ENCODE data around the gene RFFL. TPM values are rescaled to one million over a fixed set of nuclear protein-coding genes. Genes with fewer than 3 reads are reported as not detected.

The RFFL gene
- total RNA-seq, 4 donors from 2014 or later = 31.7 to 64.0 (median 56.2) TPM

GRCh38 chr17:35068249-35068648 is 4.7 kb upstream of the RFFL start:
- Histone ChIP-seq H3K27me3 (no peaks in the 10 kb centered on the region), H3K4me1 (peaks cover 12 to 18% (median 13%) of the 10 kb centered on the region in 3 donors), H3K27ac (no peak overlapping the region), H3K36me3 (peaks cover 0 to 25% (median 0%) of the 10 kb centered on the region in 3 donors), H3K4me3 (no peak overlapping the region), H3K9me3 (no peaks in the 10 kb centered on the region)
- no peak for TF ChIP-seq CTCF (IDR thresholded peaks at IDR 0.05)
- no peak for TF ChIP-seq POLR2A (IDR thresholded peaks at IDR 0.05)
- intact Hi-C loops (cut with DNase I) = no loop called here
- 90 to 100% methylated on average over 2 of the region's 2 CpGs for WGBS, 2 donors
- no peak for DNase-seq

- Histone ChIP-seq H3K36me3 (peaks cover 0 to 35% (median 0%) of the 10 kb centered on the region in 3 donors), H3K27ac (no peak overlapping the region), H3K4me3 (no peak overlapping the region), H3K27me3 (no peaks in the 10 kb centered on the region), H3K9me3 (no peaks in the 10 kb centered on the region), H3K4me1 (peaks cover 12 to 30% (median 17%) of the 10 kb centered on the region in 3 donors)
- intact Hi-C loops (cut with DNase I) = no loop called here
- WGBS, 2 donors = 90 to 92% methylated on average over 4 of the region's 4 CpGs
- TF ChIP-seq POLR2A (IDR thresholded peaks at IDR 0.05) = no peak
- no peak for TF ChIP-seq CTCF (IDR thresholded peaks at IDR 0.05)
- no peak for DNase-seq
These were observed 2.4 kb upstream of the RFFL start for GRCh38 chr17:35065880-35066279.

- peak overlapping the region; percentile 86 to 92 (median 87) for H3K27ac ChIP-seq
- H3K9me3 ChIP-seq = no peaks in the 10 kb centered on the region
- TF ChIP-seq POLR2A (IDR thresholded peaks at IDR 0.05) (no peak), CTCF (IDR thresholded peaks at IDR 0.05) (no peak)
- H3K4me3 ChIP-seq = no peak overlapping the region
- H3K36me3 ChIP-seq = peaks cover 0 to 38% (median 0%) of the 10 kb centered on the region in 3 donors
- H3K4me1 ChIP-seq = peaks cover 12 to 30% (median 17%) of the 10 kb centered on the region in 3 donors
- DNase-seq = no peak
- 60 to 69% methylated on average over 3 of the region's 3 CpGs for WGBS, 2 donors
- H3K27me3 ChIP-seq = no peaks in the 10 kb centered on the region
- intact Hi-C loops (cut with DNase I) = no loop called here
These were observed 1.2 kb upstream of the RFFL start for GRCh38 chr17:35064516-35065215.

- H3K27me3 ChIP-seq = no peaks in the 10 kb centered on the region
- H3K4me1 ChIP-seq = peaks cover 12 to 44% (median 23%) of the 10 kb centered on the region in 3 donors
- H3K4me3 ChIP-seq = no peak overlapping the region
- no peaks in the 10 kb centered on the region for H3K9me3 ChIP-seq
- 90 to 94% methylated on average over 3 of the region's 3 CpGs for WGBS, 2 donors
- TF ChIP-seq CTCF (IDR thresholded peaks at IDR 0.05) = no peak
- no peak for TF ChIP-seq POLR2A (IDR thresholded peaks at IDR 0.05)
- peak overlapping the region in 2 of 4 donors; percentile 88 to 92 for H3K27ac ChIP-seq
- intact Hi-C loops (cut with DNase I) = no loop called here
- no peak for DNase-seq
- peaks cover 0 to 29% (median 0%) of the 10 kb centered on the region in 3 donors for H3K36me3 ChIP-seq
These were observed 1.2 kb downstream of the RFFL start for GRCh38 chr17:35062308-35062707.

GRCh38 chr17:35057332-35057915 is 6.1 kb downstream of the RFFL start:
- H3K4me1 ChIP-seq = peaks cover 0 to 36% (median 11%) of the 10 kb centered on the region in 3 donors
- H3K36me3 ChIP-seq = peaks cover 0 to 34% (median 0%) of the 10 kb centered on the region in 3 donors
- no peaks in the 10 kb centered on the region for H3K9me3 ChIP-seq
- TF ChIP-seq POLR2A (IDR thresholded peaks at IDR 0.05) (no peak), CTCF (IDR thresholded peaks at IDR 0.05) (no peak)
- DNase-seq = no peak
- 64 to 93% methylated on average over 1 of the region's 1 CpG for WGBS, 2 donors
- H3K4me3 ChIP-seq = no peak overlapping the region
- H3K27me3 ChIP-seq = no peaks in the 10 kb centered on the region
- peak overlapping the region in 3 of 4 donors; percentile 0 to 33 (median 16) for H3K27ac ChIP-seq
- intact Hi-C loops (cut with DNase I) = no loop called here
